Naive thymus-derived CD8-positive, alpha-beta T cell (primary cell): ENCODE results near the gene CORO7. TPM values are rescaled to one million over a fixed set of nuclear protein-coding genes. Genes with fewer than 3 reads are reported as not detected.
"Not testable (repeated sequence)": the region's sequence is repeated elsewhere in the genome, so short reads cannot be mapped to it uniquely, and the experiment has no call there.

Experiments
- ATAC-seq, 2 donors: fragments of 150-1000 bp; cut with Tn5 transposase in 1 of 2; sonication (Bioruptor Pico), chemical (Tn5 transposase) in 1 of 2; 1 replicate in 1 of 2; 2 replicates in 1 of 2; pipeline ENCODE4 v1.10.0; 2021; ENCODE audit warnings: mild to moderate bottlenecking in 2 of 2, moderate library complexity in 2 of 2
- POLR2A ChIA-PET: fragments of 350-600 bp; sonication (Branson Sonifier 250); formaldehyde crosslinking; loops from one replicate; lab custom pipeline; 2021; ENCODE audit warnings: antibody characterized with exemption; lab: Charles Lee
- DNase-seq, 10 donors: peaks; one replicate each; pipeline versions ENCODE4 v3.0.0 to v3.0.0-alpha.2; 2020 to 2022
- H3K27ac Mint-ChIP-seq, 10 donors: one replicate each; pipeline ENCODE4 v1.8.0; 2020 to 2022; ENCODE audit warnings: mild to moderate bottlenecking in 10 of 10, mixed read lengths in 10 of 10, moderate library complexity in 4 of 10, inconsistent platforms in 1 of 10
- H3K27me3 Mint-ChIP-seq, 5 donors: one replicate each; pipeline ENCODE4 v1.8.0; 2021 to 2022; ENCODE audit warnings: mixed read lengths in 5 of 5
- H3K36me3 Mint-ChIP-seq, 3 donors: one replicate each; pipeline ENCODE4 v1.8.0; 2020 to 2022; ENCODE audit warnings: mixed read lengths in 3 of 3, mild to moderate bottlenecking in 2 of 3, inconsistent platforms in 1 of 3
- H3K4me1 Mint-ChIP-seq, 4 donors: one replicate each; pipeline ENCODE4 v1.8.0; 2021 to 2022; ENCODE audit warnings: mixed read lengths in 4 of 4
- H3K4me3 Mint-ChIP-seq, 10 donors: one replicate each; pipeline ENCODE4 v1.8.0; 2020 to 2022; ENCODE audit warnings: mild to moderate bottlenecking in 10 of 10, mixed read lengths in 10 of 10, moderate library complexity in 6 of 10, inconsistent platforms in 1 of 10
- H3K9me3 Mint-ChIP-seq, 9 donors: one replicate each; pipeline ENCODE4 v1.8.0; 2020 to 2022; ENCODE audit warnings: mixed read lengths in 9 of 9, mild to moderate bottlenecking in 3 of 9, inconsistent platforms in 1 of 9, moderate library complexity in 1 of 9
- polyA plus RNA-seq, 3 donors: library from polyadenylated mRNA; unstranded; fragments of 300-500 nt; fragmentation: Illumina TruSeq; gene quantifications; one replicate each; pipeline ENCODE4 v1.2.3, GENCODE V29; 2021
- total RNA-seq, 8 experiments: library from RNA in 2 of 8; stranded (reverse) in 2 of 8; gene quantifications; one replicate each; pipeline ENCODE4 v1.2.3 and lab custom pipeline; 2021 to 2026

Gene CORO7
- total and polyA plus RNA-seq, 5 experiments from 2014 or later, result 44.6 to 169 (median 79.9) TPM

GRCh38 chr16:4334724-4335495 is 81.5 kb downstream of the CORO7 start:
- Mint-ChIP-seq H3K36me3 (no peaks in the 10 kb centered on the region), H3K27ac (no peak overlapping the region), H3K4me1 (peaks cover 0 to 2% (median 0%) of the 10 kb centered on the region in 4 donors), H3K27me3 (no peaks in the 10 kb centered on the region), H3K4me3 (no peak overlapping the region), H3K9me3 (no peaks in the 10 kb centered on the region)
- POLR2A ChIA-PET, result interaction anchor here (1.1 kb wide), 1 partner anchor 14 kb away, joined by 3 read pairs; no protein-coding TSS in a partner anchor
- DNase-seq (no peak), ATAC-seq (no peak)

- POLR2A ChIA-PET, result interaction anchor here (1.0 to 1.1 kb wide), 2 partner anchors 13 to 80 kb away, joined by 3 read pairs; no protein-coding TSS in a partner anchor
- not testable (repeated sequence) for H3K4me1 Mint-ChIP-seq, H3K36me3 Mint-ChIP-seq, DNase-seq, H3K4me3 Mint-ChIP-seq, H3K9me3 Mint-ChIP-seq, H3K27me3 Mint-ChIP-seq, ATAC-seq
- H3K27ac Mint-ChIP-seq, result peak overlapping the region in 1 of 10 donors; percentile 15
Observed at GRCh38 chr16:4333714-4334113, 82.7 kb downstream of the CORO7 start.

- H3K27me3 Mint-ChIP-seq, result no peaks in the 10 kb centered on the region
- H3K4me3 Mint-ChIP-seq, result no peak overlapping the region
- POLR2A ChIA-PET, result interaction anchor here (1.0 kb wide), 1 partner anchor 80 kb away, joined by 3 read pairs; no protein-coding TSS in a partner anchor
- peaks cover 2 to 9% (median 3%) of the 10 kb centered on the region in 4 donors for H3K4me1 Mint-ChIP-seq
- no peaks in the 10 kb centered on the region for H3K9me3 Mint-ChIP-seq
- no peak for DNase-seq
- no peak for ATAC-seq
- H3K27ac Mint-ChIP-seq, result peak overlapping the region in 1 of 10 donors; percentile 56
- no peaks in the 10 kb centered on the region for H3K36me3 Mint-ChIP-seq
Observed at GRCh38 chr16:4333308-4333638, 83.1 kb downstream of the CORO7 start.

- Mint-ChIP-seq H3K27ac (no peak overlapping the region), H3K4me3 (no peak overlapping the region), H3K4me1 (peaks cover 2 to 12% (median 6%) of the 10 kb centered on the region in 4 donors), H3K9me3 (no peaks in the 10 kb centered on the region), H3K36me3 (no peaks in the 10 kb centered on the region), H3K27me3 (no peaks in the 10 kb centered on the region)
- DNase-seq (no peak), ATAC-seq (no peak)
- POLR2A ChIA-PET, result interaction anchor here (0.5 to 1.0 kb wide), 3 partner anchors 43 to 79 kb away, joined by 3 to 10 read pairs (median 3); no protein-coding TSS in a partner anchor
Observed at GRCh38 chr16:4332623-4333307, 83.6 kb downstream of the CORO7 start.

GRCh38 chr16:4332083-4332482 is 84.3 kb downstream of the CORO7 start:
- no peak for ATAC-seq

GRCh38 chr16:4330277-4330874 is 86.0 kb downstream of the CORO7 start:
- ATAC-seq, result peak; percentile 56 to 70
- Mint-ChIP-seq H3K27me3 (no peaks in the 10 kb centered on the region), H3K36me3 (no peaks in the 10 kb centered on the region), H3K4me1 (peaks cover 2 to 12% (median 7%) of the 10 kb centered on the region in 4 donors), H3K9me3 (no peaks in the 10 kb centered on the region), H3K4me3 (no peak overlapping the region), H3K27ac (no peak overlapping the region)
- POLR2A ChIA-PET, result interaction anchor here (1.2 to 5.2 kb wide), 2 partner anchors 23 to 57 kb away, joined by 9 to 31 read pairs; partner anchors contain the start of gene TFAP4
- DNase-seq, result peak; percentile 32 to 82 (median 66)

More at GRCh38 chr16:4332083-4332482, 84.3 kb downstream of the CORO7 start:
- Mint-ChIP-seq H3K4me1 (peaks cover 2 to 12% (median 6%) of the 10 kb centered on the region in 4 donors), H3K4me3 (no peak overlapping the region), H3K36me3 (no peaks in the 10 kb centered on the region), H3K9me3 (no peaks in the 10 kb centered on the region), H3K27me3 (no peaks in the 10 kb centered on the region), H3K27ac (no peak overlapping the region)
- no peak for DNase-seq
- POLR2A ChIA-PET, result interaction anchor here (0.5 kb wide), 1 partner anchor 43 kb away, joined by 10 read pairs; no protein-coding TSS in a partner anchor

GRCh38 chr16:4328782-4329775 is 87.3 kb downstream of the CORO7 start:
- no peak for ATAC-seq
- Mint-ChIP-seq H3K27me3 (no peaks in the 10 kb centered on the region), H3K4me1 (peaks cover 2 to 12% (median 7%) of the 10 kb centered on the region in 4 donors), H3K4me3 (peak overlapping the region in 5 of 10 donors; percentile 18 to 76 (median 51)), H3K36me3 (no peaks in the 10 kb centered on the region), H3K9me3 (no peaks in the 10 kb centered on the region), H3K27ac (peak overlapping the region in 1 of 10 donors; percentile 6)
- POLR2A ChIA-PET, result interaction anchor here (0.6 to 5.2 kb wide), 3 partner anchors 21 to 221 kb away, joined by 5 to 31 read pairs (median 9); partner anchors contain the start of gene TFAP4
- DNase-seq, result no peak

- DNase-seq, result peak in 9 of 10 donors; percentile 39 to 76 (median 49)
- H3K4me1 Mint-ChIP-seq, result peaks cover 2 to 10% (median 7%) of the 10 kb centered on the region in 4 donors
- H3K27ac Mint-ChIP-seq, result no peak overlapping the region
- no peaks in the 10 kb centered on the region for H3K9me3 Mint-ChIP-seq
- H3K4me3 Mint-ChIP-seq, result peak overlapping the region in 9 of 10 donors; percentile 29 to 76 (median 60)
- peak; percentile 86 to 89 for ATAC-seq
- no peaks in the 10 kb centered on the region for H3K36me3 Mint-ChIP-seq
- no peaks in the 10 kb centered on the region for H3K27me3 Mint-ChIP-seq
- POLR2A ChIA-PET, result interaction anchor here (0.6 to 5.2 kb wide), 4 partner anchors 12 to 220 kb away, joined by 3 to 31 read pairs (median 4); no protein-coding TSS in a partner anchor
Observed at GRCh38 chr16:4328046-4328781, 88.2 kb downstream of the CORO7 start.

- POLR2A ChIA-PET, result interaction anchor here (0.9 to 5.2 kb wide), 3 partner anchors 11 to 39 kb away, joined by 3 to 31 read pairs (median 4); no protein-coding TSS in a partner anchor
- no peaks in the 10 kb centered on the region for H3K36me3 Mint-ChIP-seq
- H3K9me3 Mint-ChIP-seq, result no peaks in the 10 kb centered on the region
- no peak overlapping the region for H3K27ac Mint-ChIP-seq
- H3K4me1 Mint-ChIP-seq, result peaks cover 2 to 10% (median 7%) of the 10 kb centered on the region in 4 donors
- ATAC-seq, result peak; percentile 51 to 54
- no peak for DNase-seq
- H3K27me3 Mint-ChIP-seq, result no peaks in the 10 kb centered on the region
- H3K4me3 Mint-ChIP-seq, result peak overlapping the region in 8 of 10 donors; percentile 12 to 76 (median 58)
Observed at GRCh38 chr16:4327386-4328045, 88.9 kb downstream of the CORO7 start.

- Mint-ChIP-seq H3K27ac (no peak overlapping the region), H3K36me3 (no peaks in the 10 kb centered on the region), H3K27me3 (no peaks in the 10 kb centered on the region), H3K4me3 (no peak overlapping the region), H3K4me1 (peaks cover 2 to 10% (median 7%) of the 10 kb centered on the region in 4 donors), H3K9me3 (no peaks in the 10 kb centered on the region)
- POLR2A ChIA-PET, result interaction anchor here (5.2 kb wide), 1 partner anchor 18 kb away, joined by 31 read pairs; no protein-coding TSS in a partner anchor
- DNase-seq (no peak), ATAC-seq (no peak)
Observed at GRCh38 chr16:4325253-4325758, 91.1 kb downstream of the CORO7 start.
